ENCODE measurements around the gene FAM83F.

GRCh38 chr22:39955675-39956074, 39.1 kb upstream of the FAM83F start:
- no peak for TF ChIP-seq CTCF (IDR thresholded peaks at IDR 0.05; ENCODE audit: insufficient read depth, low read length, poor library complexity, severe bottlenecking)
- no peak for TF ChIP-seq EZH2phosphoT487 (conservative IDR thresholded peaks at IDR 0.05; ENCODE audit: low read length)
